HCT116 (cell line): ENCODE data around the gene DAP. TPM values are rescaled to one million over a fixed set of nuclear protein-coding genes. Genes with fewer than 3 reads are reported as not detected.

Experiments used
- ATAC-seq: fragments of 200-7000 bp; cut with Tn5 transposase; 2 replicates; pipeline ENCODE4 v1.9.1; 2020; ENCODE audit warnings: mild to moderate bottlenecking, moderate library complexity
- BruUV-seq: library from RNA; stranded (reverse); fragments of 400-500 nt; replicated peaks from 2 replicates; lab custom pipeline; 2021; lab: Mats Ljungman, UMichigan
- CTCF ChIA-PET: fragments of 300-600 bp; sonication (Branson Sonifier 250); formaldehyde crosslinking; loops from one replicate; lab custom pipeline; 2021; ENCODE audit warnings: antibody characterized with exemption; lab: Charles Lee
- POLR2A ChIA-PET: fragments of 300-600, 350-600 bp; sonication (Branson Sonifier 250); formaldehyde crosslinking; loops from one replicate; lab custom pipeline; 2021; ENCODE audit warnings: antibody characterized with exemption; lab: Charles Lee
- RAD21 ChIA-PET, 2 experiments: fragments of 300-600 bp; sonication (Branson Sonifier 250); formaldehyde crosslinking; loops; one replicate each; lab custom pipeline; 2023; ENCODE audit warnings: low total read pairs in 2 of 2; ENCODE audit not compliant: uncharacterized antibody in 2 of 2, unreplicated experiment in 2 of 2, low non-redundant PET in 1 of 2; lab: Charles Lee
- DNase-seq: peaks from one replicate; pipeline ENCODE4 v3.0.0-alpha.2; 2010; ENCODE audit warnings: low read depth, low spot score
- H2AFZ ChIP-seq: fragments of 200-600 bp; shearing (Covaris generic), sonication (generic); 2 replicates; pipeline ENCODE4 v1.6.1; 2017; ENCODE audit warnings: low read depth, mixed run types, mixed read lengths, antibody characterized with exemption, low read length; ENCODE audit not compliant: poor library complexity, severe bottlenecking
- H3K27ac ChIP-seq: 2 replicates; pipeline ENCODE4 v1.5.1; 2012; ENCODE audit warnings: low read depth, low read length
- H3K27me3 ChIP-seq: fragments of 200-600 bp; sonication (generic); 2 replicates; pipeline ENCODE4 v1.6.1; 2016; ENCODE audit warnings: mixed run types, low read length, mixed read lengths; ENCODE audit not compliant: insufficient read depth
- H3K36me3 ChIP-seq, 2 experiments: fragments of 200-500 bp in 1 of 2; fragments of 200-600 bp in 1 of 2; sonication (Bioruptor generic) in 1 of 2; sonication (generic) in 1 of 2; 2 replicates each; pipeline versions ENCODE4 v1.5.1 to v1.6.1; 2014 to 2016; ENCODE audit warnings: low read length in 2 of 2, inconsistent platforms in 1 of 2, mixed read lengths in 1 of 2, mixed run types in 1 of 2; ENCODE audit not compliant: insufficient read depth in 2 of 2, control insufficient read depth in 1 of 2
- H3K4me1 ChIP-seq, 2 experiments: fragments of 200-600 bp in 1 of 2; sonication (generic) in 1 of 2; 2 replicates each; pipeline versions ENCODE4 v1.5.1 to v1.6.1; 2012 to 2017; ENCODE audit warnings: low read length in 2 of 2, inconsistent platforms in 1 of 2, mild to moderate bottlenecking in 1 of 2, mixed read lengths in 1 of 2, mixed run types in 1 of 2, moderate library complexity in 1 of 2; ENCODE audit not compliant: insufficient read depth in 2 of 2, control insufficient read depth in 1 of 2
- H3K4me2 ChIP-seq: fragments of 200-600 bp; sonication (generic); 2 replicates; pipeline ENCODE4 v1.6.1; 2017; ENCODE audit warnings: mixed run types, low read length, mixed read lengths
- H3K4me3 ChIP-seq, 2 experiments: fragments of 200-600 bp in 1 of 2; sonication (generic) in 1 of 2; replicated peaks in 1 of 2; 2 replicates each; pipeline ENCODE4 v1.5.1; 2011 to 2016; ENCODE audit warnings: low read length in 2 of 2, control low read depth in 1 of 2, low read depth in 1 of 2, mild to moderate bottlenecking in 1 of 2, mixed read lengths in 1 of 2, mixed run types in 1 of 2
- H3K79me2 ChIP-seq: fragments of 200-600 bp; sonication (generic); 2 replicates; pipeline ENCODE4 v1.6.1; 2017; ENCODE audit warnings: mild to moderate bottlenecking, mixed run types, low read length, moderate library complexity, mixed read lengths; ENCODE audit not compliant: insufficient read depth
- H3K9ac ChIP-seq: fragments of 200-600 bp; sonication (generic); 2 replicates; pipeline ENCODE4 v1.6.1; 2016; ENCODE audit warnings: low read length, mixed read lengths
- H3K9me2 ChIP-seq: fragments of 200-600 bp; sonication (generic), shearing (Covaris generic); 2 replicates; pipeline ENCODE4 v1.6.1; 2017; ENCODE audit warnings: mixed run types, mild to moderate bottlenecking, moderate library complexity; ENCODE audit not compliant: insufficient read depth
- H3K9me3 ChIP-seq, 2 experiments: fragments of 200-500 bp in 1 of 2; fragments of 200-600 bp in 1 of 2; sonication (Bioruptor generic) in 1 of 2; sonication (generic) in 1 of 2; 2 replicates each; pipeline ENCODE4 v1.6.1; 2014 to 2017; ENCODE audit warnings: low read length in 2 of 2, mixed read lengths in 2 of 2, inconsistent platforms in 1 of 2, low read depth in 1 of 2, mild to moderate bottlenecking in 1 of 2, mixed run types in 1 of 2, moderate library complexity in 1 of 2; ENCODE audit not compliant: control insufficient read depth in 1 of 2, insufficient read depth in 1 of 2
- H4K20me1 ChIP-seq: fragments of 200-600 bp; sonication (generic), shearing (Covaris generic); 2 replicates; pipeline ENCODE4 v1.6.1; 2017; ENCODE audit warnings: mixed run types, mild to moderate bottlenecking, moderate library complexity; ENCODE audit not compliant: insufficient read depth
- ATF3 ChIP-seq: IDR thresholded peaks from 2 replicates; pipeline ENCODE4 v1.6.1; 2012
- CBX3 ChIP-seq: IDR thresholded peaks from 2 replicates; pipeline ENCODE4 v1.6.1; 2012; ENCODE audit warnings: low read depth
- CEBPB ChIP-seq: IDR thresholded peaks from 2 replicates; pipeline ENCODE4 v1.6.1; 2012; ENCODE audit warnings: low read depth
- EGR1 ChIP-seq: IDR thresholded peaks from 2 replicates; pipeline ENCODE4 v1.6.1; 2012; ENCODE audit warnings: low read depth
- MAX ChIP-seq: IDR thresholded peaks from 2 replicates; pipeline ENCODE4 v1.6.1; 2012
- POLR2A ChIP-seq: IDR thresholded peaks from 2 replicates; pipeline ENCODE4 v1.7.0; 2011; ENCODE audit warnings: borderline replicate concordance; ENCODE audit not compliant: insufficient read depth, insufficient read length; ENCODE audit errors: extremely low read depth
- POLR2AphosphoS5 ChIP-seq: IDR thresholded peaks from 2 replicates; pipeline ENCODE4 v1.6.1; 2011; ENCODE audit warnings: mild to moderate bottlenecking, low read depth, low read length, moderate library complexity
- RAD21 ChIP-seq: IDR thresholded peaks from 2 replicates; pipeline ENCODE4 v1.6.1; 2012; ENCODE audit warnings: low read depth, mild to moderate bottlenecking
- SIN3A ChIP-seq: IDR thresholded peaks from 2 replicates; pipeline ENCODE4 v1.6.1; 2012; ENCODE audit warnings: low read depth
- SP1 ChIP-seq: IDR thresholded peaks from 2 replicates; pipeline ENCODE4 v1.6.1; 2012; ENCODE audit warnings: low read depth
- SRF ChIP-seq: IDR thresholded peaks from 2 replicates; pipeline ENCODE4 v1.6.1; 2012; ENCODE audit warnings: low read depth
- YY1 ChIP-seq: IDR thresholded peaks from 2 replicates; pipeline ENCODE4 v1.6.1; 2011; ENCODE audit warnings: low read length, low read depth, moderate library complexity, mild to moderate bottlenecking; ENCODE audit not compliant: insufficient replicate concordance; ENCODE audit errors: extremely low read depth
- ZBTB33 ChIP-seq: IDR thresholded peaks from 2 replicates; pipeline ENCODE4 v1.6.1; 2011; ENCODE audit warnings: mild to moderate bottlenecking, low read length, moderate library complexity; ENCODE audit not compliant: insufficient replicate concordance; ENCODE audit errors: extremely low read depth
- intact Hi-C: fragments of 100-400 bp; cut with micrococcal nuclease; formaldehyde crosslinking; loops from 2 replicates; pipeline ENCODE4 v1.10.0; 2022
- total RNA-seq: library from RNA; stranded (reverse); gene quantifications from one replicate; pipeline ENCODE4 v1.2.1, GENCODE V29; 2021; ENCODE audit not compliant: unreplicated experiment

Gene DAP
- total RNA-seq, 1 experiment from 2014 or later = 59.1 TPM

GRCh38 chr5:10634050-10634449 is 127.0 kb downstream of the DAP start:
- Histone ChIP-seq H3K9me3 (no peaks in the 10 kb centered on the region; a peak in 1 of 4 replicates), H3K36me3 (peaks cover 0 to 9% of the 10 kb centered on the region in 2 experiments; a peak in 1 of 4 replicates), H3K4me2 (no peak overlapping the region), H3K79me2 (peaks cover 49% of the 10 kb centered on the region; the same call in 1 of the 2 replicates), H2AFZ (no peak overlapping the region), H3K9ac (no peak overlapping the region), H3K27me3 (no peaks in the 10 kb centered on the region), H3K4me1 (peaks cover 9 to 65% of the 10 kb centered on the region in 2 experiments), H3K4me3 (no peak overlapping the region), H3K9me2 (no peaks in the 10 kb centered on the region), H4K20me1 (no peaks in the 10 kb centered on the region), H3K27ac (no peak overlapping the region)
- TF ChIP-seq CBX3 = no peak
- no peak for TF ChIP-seq RAD21
- TF ChIP-seq CEBPB = no peak
- no peak for TF ChIP-seq POLR2A
- no peak for TF ChIP-seq MAX
- no peak for TF ChIP-seq YY1
- no peak for TF ChIP-seq ZBTB33
- no peak for TF ChIP-seq SRF
- TF ChIP-seq SIN3A = no peak
- no peak for TF ChIP-seq EGR1
- no peak for TF ChIP-seq POLR2AphosphoS5
- no peak for TF ChIP-seq SP1
- no peak for TF ChIP-seq ATF3
- intact Hi-C loops = no loop called here
- ChIA-PET RAD21 (no interaction called here), POLR2A (no interaction called here), CTCF (no interaction called here)
- no peak for ATAC-seq
- no peak for DNase-seq
- no TSS peak for BruUV-seq
